NCI-H1105 (cell line): Measurements from ENCODE around the gene JAG2.

Experiments used
- DNase-seq: peaks from one replicate; lab custom pipeline; 2025; lab: John Stamatoyannopoulos, UW

The JAG2 gene

GRCh38 chr14:105168496-105168978 is at the start of gene JAG2:
Gene JAG2, minus strand, starts transcription at chr14:105168776. Its CDS starts 356 bp downstream, at chr14:105168420.
- DNase-seq, result peak; percentile 55

DNA sequence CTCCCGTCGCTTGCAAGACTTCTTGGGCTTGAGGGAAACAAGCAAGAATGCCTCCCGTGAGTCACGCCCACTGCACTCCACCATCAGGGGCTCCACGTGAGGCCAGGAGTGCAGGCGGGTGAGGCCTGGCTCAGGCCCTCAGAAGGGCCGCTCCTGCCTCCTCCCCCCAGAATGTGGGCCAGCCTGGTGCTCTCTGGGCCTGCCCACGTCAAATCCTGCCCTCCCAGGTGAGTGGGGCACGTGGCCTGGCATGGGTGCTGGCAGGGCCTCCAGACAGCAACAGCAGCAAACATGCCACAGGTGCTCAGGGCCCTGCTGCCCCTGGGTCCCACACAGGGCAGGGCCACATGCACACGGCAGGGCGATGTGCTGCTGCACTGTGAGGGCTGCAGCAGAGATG is 49.2 kb upstream of the JAG2 start:
- DNase-seq, result no peak

GRCh38 chr14:105216490-105217247 is 48.1 kb upstream of the JAG2 start:
- no peak for DNase-seq

DNA sequence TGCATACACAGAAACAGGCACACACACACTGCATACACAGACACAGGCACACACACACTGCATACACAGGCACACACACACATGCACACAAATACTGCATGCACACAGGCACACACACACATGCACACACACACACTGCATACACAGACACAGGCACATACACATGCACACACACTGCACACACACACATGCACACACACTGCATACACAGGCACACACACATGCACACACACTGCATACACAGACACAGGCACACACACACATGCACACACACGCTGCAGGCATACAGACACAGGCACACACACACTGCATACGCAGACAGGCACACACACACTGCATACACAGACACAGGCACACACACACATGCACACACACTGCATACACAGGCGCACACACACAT is 47.0 kb upstream of the JAG2 start:
- DNase-seq, result no peak

DNA sequence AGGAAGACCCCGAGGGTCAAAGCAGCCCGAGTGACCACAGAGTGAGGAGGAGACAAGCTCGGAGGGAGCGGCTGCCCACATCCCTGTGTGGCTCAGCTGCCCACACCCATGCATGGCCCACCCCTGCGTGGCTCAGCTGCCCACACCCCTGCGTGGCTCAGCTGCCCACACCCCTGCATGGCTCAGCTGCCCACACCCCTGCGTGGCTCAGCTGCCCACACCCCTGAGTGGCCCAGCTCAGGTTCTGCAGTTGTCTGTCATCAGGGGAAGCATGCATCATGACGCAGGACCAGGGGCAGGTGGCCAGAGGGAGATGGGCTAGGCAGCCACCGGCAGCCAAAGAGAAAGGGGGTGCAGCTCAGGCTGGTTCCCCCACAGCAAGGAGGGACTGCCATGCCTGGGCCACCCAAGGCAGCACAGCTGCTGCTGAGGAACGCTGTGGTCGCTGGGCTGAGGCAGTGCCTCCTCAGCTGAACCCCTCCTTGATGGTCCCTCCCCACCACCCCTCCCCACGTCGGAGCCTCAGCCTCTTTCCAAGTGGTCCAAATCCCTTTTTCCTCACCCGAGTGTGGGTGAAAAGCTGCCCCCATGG is 45.8 kb upstream of the JAG2 start:
- DNase-seq, result no peak

DNA sequence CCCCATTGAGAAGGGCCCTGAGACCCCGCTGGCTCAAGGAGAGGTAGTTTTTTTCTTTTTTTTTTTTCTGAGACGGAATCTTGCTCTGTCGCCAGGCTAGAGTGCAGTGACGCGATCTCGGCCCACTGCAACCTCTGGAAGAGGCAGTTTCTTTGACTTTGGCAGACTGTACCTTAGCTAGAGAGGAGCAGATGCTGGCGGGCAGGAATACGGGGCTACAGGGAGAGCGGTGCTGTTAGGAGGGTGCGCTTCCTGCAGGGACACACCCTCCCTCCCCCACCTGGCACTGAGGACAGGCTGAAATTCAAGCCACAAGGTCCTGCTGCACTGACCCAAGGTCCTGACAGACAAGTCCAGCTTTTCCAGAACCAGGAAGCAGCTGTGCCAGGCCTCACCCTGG is 44.8 kb upstream of the JAG2 start:
- no peak for DNase-seq

DNA sequence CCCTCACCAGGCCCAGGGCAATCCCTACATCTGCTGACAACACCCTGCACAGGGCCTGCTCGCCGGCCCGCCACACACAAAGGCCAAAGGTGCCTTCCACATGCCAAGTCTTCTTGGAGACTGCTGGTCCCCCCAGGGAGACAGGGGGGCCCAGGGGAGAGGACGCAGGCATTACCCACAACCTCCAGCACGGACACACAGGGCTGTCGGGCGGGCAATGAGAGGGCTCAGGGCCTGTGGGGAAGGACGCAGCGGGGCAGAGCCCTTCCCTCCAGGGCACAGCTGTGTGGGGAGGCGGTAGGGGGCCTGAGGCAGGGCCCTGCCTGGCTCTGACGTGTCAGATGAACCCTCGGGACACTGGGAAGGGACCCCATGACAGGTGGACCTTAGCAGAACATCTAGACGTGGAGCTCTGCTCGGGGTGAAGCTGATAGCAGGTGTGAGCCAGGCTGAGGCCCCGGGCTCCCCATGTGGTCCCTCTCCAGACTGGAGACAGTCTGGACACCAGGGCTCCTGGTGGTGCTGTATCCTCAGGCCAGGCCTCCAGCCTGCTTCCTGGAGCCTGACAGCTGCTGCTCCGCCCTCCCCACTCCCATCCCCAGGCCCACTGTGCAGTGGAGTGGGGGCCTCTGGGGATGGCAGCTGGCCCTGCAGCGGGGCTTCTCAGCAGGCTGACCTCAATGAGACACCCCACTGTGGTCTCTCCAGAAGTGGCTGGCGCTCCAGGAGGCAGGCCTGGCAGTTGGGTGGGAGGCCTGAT is 44.1 kb upstream of the JAG2 start:
- no peak for DNase-seq

GRCh38 chr14:105211758-105212089 is 43.1 kb upstream of the JAG2 start:
- no peak for DNase-seq

DNA sequence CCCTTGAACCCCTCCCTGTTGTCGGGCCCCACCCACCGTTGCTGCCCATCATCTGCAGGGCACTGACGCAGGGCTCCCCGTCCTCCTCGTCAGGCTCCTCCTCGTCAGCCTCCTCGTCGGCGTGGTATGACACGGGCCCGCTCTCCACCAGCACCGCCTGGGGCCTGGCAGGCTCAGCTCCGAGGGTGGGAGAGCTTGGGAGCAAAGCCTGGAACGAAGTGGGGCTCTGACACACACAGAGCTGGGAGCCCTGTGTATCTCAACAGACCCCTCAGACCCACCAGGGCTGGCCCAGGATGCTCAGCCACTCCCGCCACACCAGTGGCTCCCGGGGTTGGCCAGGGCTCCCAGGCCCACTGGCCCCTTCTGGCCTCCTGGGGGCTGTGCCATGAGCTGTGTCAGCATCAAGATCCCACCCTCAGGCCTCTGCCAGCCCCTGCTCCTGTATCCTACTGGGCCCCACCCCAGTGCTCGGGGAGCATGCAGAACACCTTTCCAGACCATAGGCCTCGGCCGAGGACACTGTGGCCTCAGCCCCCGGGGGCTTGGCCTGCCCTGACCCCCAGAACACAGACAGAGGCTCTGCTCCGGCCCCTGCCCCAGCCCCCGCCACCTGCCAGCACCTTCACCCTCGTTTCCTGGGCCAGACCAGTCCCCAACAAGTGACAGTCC is 42.6 kb upstream of the JAG2 start:
- no peak for DNase-seq

DNA sequence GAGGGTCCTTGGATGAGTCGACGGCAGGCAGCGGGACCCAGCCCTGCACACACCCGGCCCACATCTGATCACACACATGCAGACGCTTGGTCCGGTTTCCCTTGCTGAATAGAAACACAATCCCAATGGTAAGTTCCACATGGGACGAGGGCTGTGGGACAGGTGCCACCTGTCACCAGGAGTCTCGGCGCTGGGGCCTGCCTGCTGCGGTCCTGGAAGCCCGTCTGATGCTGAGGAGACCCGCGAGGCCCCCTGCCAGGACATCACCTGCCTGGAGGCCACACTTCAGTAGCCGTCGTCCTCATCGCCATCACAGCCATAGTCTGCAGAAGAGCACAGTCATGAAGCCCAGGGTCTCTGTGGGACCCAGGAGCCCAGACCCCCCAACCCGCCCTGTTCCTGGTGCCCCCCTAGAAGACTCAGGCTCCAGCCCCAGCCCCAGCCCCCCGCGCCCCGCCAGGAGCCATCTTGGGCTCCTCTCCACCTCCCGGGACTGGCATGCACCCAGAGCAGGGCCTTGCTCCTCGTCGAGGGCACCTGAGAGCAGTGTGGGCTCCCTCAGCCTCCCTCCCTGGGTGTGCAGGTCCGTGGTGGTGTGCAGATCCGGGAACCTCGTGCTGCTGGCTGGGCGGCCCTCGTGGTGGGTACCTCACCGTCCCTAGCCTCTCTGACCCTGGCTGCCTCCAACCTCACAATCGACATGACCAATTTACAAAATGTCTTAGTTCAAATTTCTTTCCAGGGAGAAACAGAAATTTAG is 41.9 kb upstream of the JAG2 start:
- no peak for DNase-seq

DNA sequence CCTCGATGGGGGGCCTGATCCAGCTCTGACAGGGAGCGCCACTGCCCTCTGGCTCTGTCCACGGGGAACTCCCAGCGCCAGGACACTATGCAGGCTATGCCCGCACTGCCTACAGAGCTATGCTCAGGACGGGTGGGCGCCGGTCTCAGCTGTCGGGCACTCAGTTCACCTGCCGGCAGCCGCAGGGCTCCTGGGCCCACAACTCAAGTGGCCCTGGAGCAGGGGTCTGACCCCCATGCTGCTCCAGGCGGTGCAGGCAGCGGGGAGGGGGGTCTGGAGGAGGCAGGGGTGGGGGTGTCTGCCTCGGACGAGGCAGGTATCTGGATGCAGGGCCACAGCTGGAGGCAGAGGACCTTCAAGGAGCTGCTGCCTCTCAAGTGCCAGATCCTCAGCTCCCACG is 41.1 kb upstream of the JAG2 start:
- no peak for DNase-seq

DNA sequence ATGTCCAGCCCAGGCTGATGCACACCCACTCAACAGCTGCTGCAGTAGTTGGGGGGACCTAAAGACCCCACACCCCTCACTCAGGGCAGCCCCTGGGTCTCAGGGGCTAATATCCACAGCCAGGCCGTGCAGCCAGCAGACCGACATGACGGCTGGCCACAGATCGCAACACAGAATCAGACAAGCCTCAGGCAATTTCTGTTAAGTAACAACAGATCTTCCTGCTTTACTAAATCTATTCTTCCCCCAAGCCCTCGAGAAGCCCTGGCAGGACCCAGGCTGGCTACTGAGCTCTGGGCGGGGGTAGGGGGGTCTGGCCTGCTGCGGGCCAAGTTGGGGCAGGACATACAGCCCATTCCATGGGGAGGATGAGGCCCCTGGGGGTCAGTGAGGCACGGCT is 40.5 kb upstream of the JAG2 start:
- DNase-seq, result no peak

DNA sequence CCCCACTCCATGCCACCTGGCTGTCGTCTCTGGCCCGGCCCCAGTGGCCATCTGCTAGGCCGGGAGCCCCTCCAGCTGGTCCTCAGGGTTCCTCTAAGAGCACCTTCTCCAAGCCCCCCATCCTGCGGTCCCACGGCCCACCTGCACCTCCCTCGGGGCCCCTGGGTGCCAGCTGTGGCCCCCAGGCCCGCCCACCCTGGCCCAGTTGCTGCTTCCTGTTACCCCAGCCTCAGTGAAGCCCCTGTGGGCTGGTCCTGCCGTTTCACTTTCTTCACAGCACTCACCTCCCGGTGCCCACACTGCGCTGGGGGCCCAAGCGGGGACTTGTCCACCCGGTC is 40.1 kb upstream of the JAG2 start:
- DNase-seq, result no peak

DNA sequence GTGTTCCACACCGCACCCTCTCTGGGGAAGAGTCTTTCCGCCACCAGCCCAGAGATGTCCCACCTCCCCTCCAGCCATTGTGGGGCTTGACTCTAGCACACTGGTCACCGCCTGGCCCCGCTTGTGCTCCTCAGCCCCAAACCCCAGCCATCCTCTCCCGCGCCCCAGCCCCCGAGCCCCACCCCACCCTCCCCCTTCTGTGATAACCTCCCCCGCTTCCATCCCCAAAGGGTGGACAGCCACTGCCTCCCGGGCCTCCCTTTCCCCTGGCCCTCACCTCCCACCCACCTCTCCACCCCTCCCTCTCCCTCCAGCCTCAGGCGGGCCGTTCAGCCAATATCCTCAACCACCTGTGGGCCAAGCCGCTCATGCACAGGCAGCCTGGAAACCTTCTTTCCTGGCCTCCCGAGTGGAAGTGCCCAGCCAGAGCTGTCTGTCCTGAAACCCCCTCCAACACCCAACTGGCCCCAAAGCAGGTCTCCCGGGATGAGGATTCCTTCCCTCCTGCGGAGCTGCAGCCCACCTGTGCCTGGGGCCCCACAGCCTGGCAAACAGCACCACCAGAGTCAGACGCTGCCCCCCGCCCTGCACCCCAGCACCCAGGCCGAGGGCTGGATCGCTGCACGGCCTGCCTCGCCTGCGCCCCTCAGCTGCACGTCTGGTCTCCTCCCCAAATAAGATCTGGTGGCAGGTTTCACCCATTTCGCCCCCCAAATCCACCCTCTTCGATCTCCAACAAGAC is 39.6 kb upstream of the JAG2 start:
- no peak for DNase-seq

DNA sequence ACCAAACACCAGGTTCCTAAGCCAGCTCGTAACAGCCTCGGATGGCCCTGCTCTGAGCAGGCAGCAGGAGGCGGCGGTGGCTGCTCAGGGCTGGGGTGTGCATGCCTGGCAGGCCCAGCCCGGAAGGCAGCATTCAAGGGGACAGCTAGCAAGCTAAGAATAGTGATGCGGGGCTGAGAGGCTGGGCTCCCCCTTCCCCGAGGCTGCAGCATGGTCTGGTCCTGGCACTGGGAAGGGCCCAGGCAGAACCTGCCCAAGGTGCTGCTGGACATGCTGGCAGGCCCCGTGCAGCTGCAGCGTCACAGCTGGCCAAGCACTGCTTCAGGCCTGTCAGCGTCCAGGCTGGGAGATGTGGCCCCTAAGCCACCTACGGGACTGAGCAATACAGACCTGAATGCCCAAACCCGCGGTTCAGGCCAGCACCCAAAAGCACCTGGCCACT is 38.9 kb upstream of the JAG2 start:
- no peak for DNase-seq

DNA sequence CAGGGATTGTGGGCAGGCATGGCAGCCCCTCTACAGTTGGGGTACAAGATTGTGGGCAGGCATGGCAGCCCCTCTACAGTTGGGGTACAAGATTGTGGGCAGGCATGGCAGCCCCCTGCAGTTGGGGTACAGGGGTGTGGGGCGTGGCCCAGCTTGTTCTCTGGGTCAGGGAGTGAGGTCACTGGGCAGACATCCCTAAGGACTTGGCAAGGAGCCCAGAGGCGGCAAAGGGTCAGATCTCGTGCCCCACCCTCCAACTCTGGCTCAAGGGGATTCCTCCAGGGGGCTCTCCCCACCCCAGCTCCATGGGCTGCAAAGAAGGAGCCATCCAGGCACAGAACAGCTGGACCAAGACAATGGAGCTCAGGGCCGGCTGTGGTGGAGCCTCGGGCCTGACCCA is 38.3 kb upstream of the JAG2 start:
- no peak for DNase-seq

DNA sequence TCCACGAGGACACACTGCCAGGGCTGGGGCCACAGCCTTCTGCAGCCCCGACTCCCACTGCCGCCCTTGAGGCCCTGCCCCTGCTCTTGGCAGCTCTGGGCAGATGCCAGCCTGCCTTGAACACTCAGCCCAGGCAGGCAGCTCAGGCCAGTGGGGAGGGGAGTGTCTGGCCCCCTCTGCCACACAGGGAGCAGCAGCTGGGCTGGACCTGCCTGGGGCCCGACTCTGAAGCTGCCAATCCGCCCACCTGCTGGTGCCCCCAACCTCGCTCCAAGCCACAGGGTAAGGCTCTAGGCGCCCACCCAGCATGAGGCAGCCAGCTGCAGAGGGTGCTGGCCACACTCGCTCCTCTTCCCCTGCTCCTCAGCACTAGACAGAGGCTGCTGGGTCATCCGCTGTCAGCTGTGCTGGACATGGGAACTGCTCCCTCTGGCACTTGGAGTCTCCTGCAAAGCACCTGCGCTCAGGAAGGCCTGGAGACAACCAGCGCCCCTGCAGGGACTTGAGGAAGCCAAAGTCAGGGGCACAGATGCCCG is 37.2 kb upstream of the JAG2 start:
- DNase-seq, result no peak

DNA sequence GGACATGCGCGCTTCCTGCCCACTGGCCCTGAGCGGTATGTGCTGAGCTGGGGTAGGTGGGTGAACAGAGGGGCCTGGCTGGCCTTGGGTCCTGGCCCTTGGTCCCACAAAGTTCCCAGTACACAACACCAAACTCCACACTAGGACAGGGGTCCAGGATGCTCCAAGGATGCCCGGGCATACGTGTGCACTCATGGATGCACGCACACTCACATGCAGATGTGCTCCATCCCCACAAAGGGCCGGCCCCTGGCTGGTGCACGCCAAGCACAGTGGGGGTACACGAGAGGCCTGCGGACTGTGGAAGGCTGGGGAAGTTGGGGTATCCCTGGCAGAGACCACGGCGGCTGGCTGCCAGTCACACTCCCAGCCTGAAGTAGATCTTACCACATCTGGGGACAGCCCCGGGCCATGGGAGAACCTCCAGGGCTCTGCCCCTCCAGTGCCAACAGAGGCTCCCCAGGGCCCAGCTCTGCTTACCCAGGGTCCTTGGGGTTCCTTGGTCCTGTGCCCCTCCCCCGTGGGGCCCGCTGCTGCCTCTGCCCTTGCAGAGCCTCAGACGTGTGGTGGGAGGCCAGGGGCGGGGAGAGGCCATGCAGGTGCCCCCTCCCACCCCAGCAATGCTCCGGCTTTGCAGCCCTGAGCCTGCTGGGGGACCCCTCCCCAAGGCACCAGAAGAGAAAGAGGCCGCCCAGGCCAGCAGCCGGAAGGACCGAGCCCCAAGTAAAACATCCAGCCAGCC is 36.5 kb upstream of the JAG2 start:
- DNase-seq, result no peak

DNA sequence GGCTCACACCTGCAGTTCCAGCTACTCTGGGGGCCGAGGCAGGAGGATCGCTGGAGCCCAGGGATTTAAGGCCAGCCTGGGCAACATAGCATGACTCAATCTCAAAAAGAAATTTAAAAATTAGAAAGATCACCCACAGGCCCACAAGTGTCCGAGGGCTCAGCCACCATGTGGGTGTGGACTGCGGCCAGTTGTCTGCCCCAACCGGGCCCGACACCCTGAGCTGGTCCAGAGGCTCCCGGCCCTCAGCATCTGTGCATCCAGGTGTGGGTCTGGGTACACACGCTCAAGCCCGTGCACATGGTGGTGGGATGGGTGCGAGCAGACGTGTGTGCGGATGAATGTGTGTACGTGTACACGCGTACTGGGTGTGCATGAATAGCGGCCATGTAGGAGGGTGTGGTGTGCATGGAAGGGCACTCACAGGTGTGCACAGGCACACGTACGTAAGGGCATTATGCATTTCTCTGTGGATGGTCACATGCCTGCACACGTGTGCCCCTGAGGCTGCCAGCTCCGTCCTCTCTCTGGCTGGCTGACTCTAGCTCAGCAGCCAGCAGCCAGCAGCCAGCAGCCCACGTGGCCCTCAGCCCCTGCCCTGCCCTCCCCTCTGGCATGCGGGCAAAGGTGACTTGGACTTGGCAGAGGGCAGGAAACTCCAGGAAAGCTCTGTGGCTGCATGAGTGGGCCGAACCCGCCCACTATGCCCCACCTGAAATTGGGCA is 35.8 kb upstream of the JAG2 start:
- no peak for DNase-seq

GRCh38 chr14:105203701-105204100 is 35.1 kb upstream of the JAG2 start:
- DNase-seq, result no peak
